ENCODE measurements around the gene KIAA0586. TPM values are rescaled to one million over a fixed set of nuclear protein-coding genes. Genes with fewer than 3 reads are reported as not detected.

Gene KIAA0586
- total RNA-seq, 1 experiment from 2014 or later = 42.3 TPM

GRCh38 chr14:58557242-58557641 lies 129.7 kb downstream of the KIAA0586 start:
- DNase-seq = no peak
- Histone ChIP-seq H2AFZ (ENCODE audit: low read length) (no peak overlapping the region), H3K4me2 (ENCODE audit: low read depth, low read length, poor library complexity, severe bottlenecking) (no peak overlapping the region), H3K36me3 (ENCODE audit: insufficient read depth, low read length) (no peaks in the 10 kb centered on the region), H4K20me1 (ENCODE audit: insufficient read depth, low read depth, low read length) (no peaks in the 10 kb centered on the region), H3K9ac (ENCODE audit: low read length) (no peak overlapping the region), H3K9me3 (ENCODE audit: low read length) (no peaks in the 10 kb centered on the region), H3K79me2 (ENCODE audit: low read length) (no peaks in the 10 kb centered on the region), H3K4me1 (ENCODE audit: low read length) (no peaks in the 10 kb centered on the region), H3K4me3 (ENCODE audit: low read length) (no peak overlapping the region), H3K27me3 (ENCODE audit: low read length) (no peaks in the 10 kb centered on the region), H3K27ac (ENCODE audit: low read length) (no peak overlapping the region), H3K9me2 (replicated peaks; ENCODE audit: insufficient read depth, low read length) (no peaks in the 10 kb centered on the region)

- no peaks in the 10 kb centered on the region for H3K36me3 ChIP-seq (ENCODE audit: insufficient read depth, low read length)
- H3K9me3 ChIP-seq (ENCODE audit: low read length) = no peaks in the 10 kb centered on the region
- no peak overlapping the region for H3K27ac ChIP-seq (ENCODE audit: low read length)
- no peaks in the 10 kb centered on the region for H3K4me1 ChIP-seq (ENCODE audit: low read length)
- H3K9me2 ChIP-seq (replicated peaks; ENCODE audit: insufficient read depth, low read length) = no peaks in the 10 kb centered on the region
- no peak overlapping the region for H2AFZ ChIP-seq (ENCODE audit: low read length)
- no peaks in the 10 kb centered on the region for H3K79me2 ChIP-seq (ENCODE audit: low read length)
- H3K4me3 ChIP-seq (ENCODE audit: low read length) = no peak overlapping the region
- no peak for DNase-seq
- H3K4me2 ChIP-seq (ENCODE audit: low read depth, low read length, poor library complexity, severe bottlenecking) = no peak overlapping the region
- H3K9ac ChIP-seq (ENCODE audit: low read length) = no peak overlapping the region
- H3K27me3 ChIP-seq (ENCODE audit: low read length) = no peaks in the 10 kb centered on the region
- no peaks in the 10 kb centered on the region for H4K20me1 ChIP-seq (ENCODE audit: insufficient read depth, low read depth, low read length)
These were observed 132.7 kb downstream of the KIAA0586 start for GRCh38 chr14:58560208-58560607.

GRCh38 chr14:58562141-58562540 lies 134.6 kb downstream of the KIAA0586 start:
- H3K27ac ChIP-seq (ENCODE audit: low read length) = no peak overlapping the region
- no peaks in the 10 kb centered on the region for H3K27me3 ChIP-seq (ENCODE audit: low read length)
- no peaks in the 10 kb centered on the region for H3K4me1 ChIP-seq (ENCODE audit: low read length)
- no peak overlapping the region for H3K9ac ChIP-seq (ENCODE audit: low read length)
- H3K9me3 ChIP-seq (ENCODE audit: low read length) = no peaks in the 10 kb centered on the region
- no peak overlapping the region for H3K4me2 ChIP-seq (ENCODE audit: low read depth, low read length, poor library complexity, severe bottlenecking)
- H3K9me2 ChIP-seq (replicated peaks; ENCODE audit: insufficient read depth, low read length) = no peaks in the 10 kb centered on the region
- no peaks in the 10 kb centered on the region for H3K79me2 ChIP-seq (ENCODE audit: low read length)
- H3K36me3 ChIP-seq (ENCODE audit: insufficient read depth, low read length) = no peaks in the 10 kb centered on the region
- no peak overlapping the region for H3K4me3 ChIP-seq (ENCODE audit: low read length)
- DNase-seq = no peak
- H2AFZ ChIP-seq (ENCODE audit: low read length) = no peak overlapping the region
- H4K20me1 ChIP-seq (ENCODE audit: insufficient read depth, low read depth, low read length) = no peaks in the 10 kb centered on the region

- Histone ChIP-seq H3K27ac (ENCODE audit: low read length) (no peak overlapping the region), H3K4me1 (ENCODE audit: low read length) (no peaks in the 10 kb centered on the region), H3K4me2 (ENCODE audit: low read depth, low read length, poor library complexity, severe bottlenecking) (no peak overlapping the region), H4K20me1 (ENCODE audit: insufficient read depth, low read depth, low read length) (no peaks in the 10 kb centered on the region), H3K9me3 (ENCODE audit: low read length) (no peaks in the 10 kb centered on the region), H3K79me2 (ENCODE audit: low read length) (no peaks in the 10 kb centered on the region), H3K36me3 (ENCODE audit: insufficient read depth, low read length) (no peaks in the 10 kb centered on the region), H2AFZ (ENCODE audit: low read length) (no peak overlapping the region), H3K4me3 (ENCODE audit: low read length) (no peak overlapping the region), H3K9ac (ENCODE audit: low read length) (no peak overlapping the region), H3K9me2 (replicated peaks; ENCODE audit: insufficient read depth, low read length) (no peaks in the 10 kb centered on the region), H3K27me3 (ENCODE audit: low read length) (no peaks in the 10 kb centered on the region)
- no peak for DNase-seq
These were observed 136.5 kb downstream of the KIAA0586 start for GRCh38 chr14:58563978-58564377.

- no peak for DNase-seq
- Histone ChIP-seq H3K4me3 (ENCODE audit: low read length) (no peak overlapping the region), H3K79me2 (ENCODE audit: low read length) (no peaks in the 10 kb centered on the region), H3K27me3 (ENCODE audit: low read length) (no peaks in the 10 kb centered on the region), H3K4me1 (ENCODE audit: low read length) (no peaks in the 10 kb centered on the region), H3K9ac (ENCODE audit: low read length) (no peak overlapping the region), H3K9me2 (replicated peaks; ENCODE audit: insufficient read depth, low read length) (no peaks in the 10 kb centered on the region), H3K4me2 (ENCODE audit: low read depth, low read length, poor library complexity, severe bottlenecking) (no peak overlapping the region), H3K27ac (ENCODE audit: low read length) (no peak overlapping the region), H3K9me3 (ENCODE audit: low read length) (no peaks in the 10 kb centered on the region), H3K36me3 (ENCODE audit: insufficient read depth, low read length) (no peaks in the 10 kb centered on the region), H2AFZ (ENCODE audit: low read length) (no peak overlapping the region), H4K20me1 (ENCODE audit: insufficient read depth, low read depth, low read length) (no peaks in the 10 kb centered on the region)
These were observed 138.3 kb downstream of the KIAA0586 start for GRCh38 chr14:58565832-58566231.

GRCh38 chr14:58566979-58567378 lies 139.5 kb downstream of the KIAA0586 start:
- no peaks in the 10 kb centered on the region for H3K9me2 ChIP-seq (replicated peaks; ENCODE audit: insufficient read depth, low read length)
- H4K20me1 ChIP-seq (ENCODE audit: insufficient read depth, low read depth, low read length) = no peaks in the 10 kb centered on the region; the same call in 1 of the 2 replicates
- H3K27ac ChIP-seq (ENCODE audit: low read length) = no peak overlapping the region
- H3K9me3 ChIP-seq (ENCODE audit: low read length) = no peaks in the 10 kb centered on the region
- H3K4me1 ChIP-seq (ENCODE audit: low read length) = no peaks in the 10 kb centered on the region
- H3K4me2 ChIP-seq (ENCODE audit: low read depth, low read length, poor library complexity, severe bottlenecking) = no peak overlapping the region
- no peak overlapping the region for H3K9ac ChIP-seq (ENCODE audit: low read length)
- H3K4me3 ChIP-seq (ENCODE audit: low read length) = no peak overlapping the region
- H3K36me3 ChIP-seq (ENCODE audit: insufficient read depth, low read length) = no peaks in the 10 kb centered on the region
- no peak for DNase-seq
- no peak overlapping the region for H2AFZ ChIP-seq (ENCODE audit: low read length)
- no peaks in the 10 kb centered on the region for H3K27me3 ChIP-seq (ENCODE audit: low read length)
- H3K79me2 ChIP-seq (ENCODE audit: low read length) = no peaks in the 10 kb centered on the region

- Histone ChIP-seq H3K9me3 (ENCODE audit: low read length) (no peaks in the 10 kb centered on the region), H3K36me3 (ENCODE audit: insufficient read depth, low read length) (no peaks in the 10 kb centered on the region), H4K20me1 (ENCODE audit: insufficient read depth, low read depth, low read length) (no peaks in the 10 kb centered on the region; the same call in 1 of the 2 replicates), H3K79me2 (ENCODE audit: low read length) (no peaks in the 10 kb centered on the region), H3K9ac (ENCODE audit: low read length) (no peak overlapping the region), H3K27ac (ENCODE audit: low read length) (no peak overlapping the region), H3K27me3 (ENCODE audit: low read length) (no peaks in the 10 kb centered on the region), H2AFZ (ENCODE audit: low read length) (no peak overlapping the region), H3K4me1 (ENCODE audit: low read length) (no peaks in the 10 kb centered on the region), H3K4me2 (ENCODE audit: low read depth, low read length, poor library complexity, severe bottlenecking) (no peak overlapping the region), H3K4me3 (ENCODE audit: low read length) (no peak overlapping the region), H3K9me2 (replicated peaks; ENCODE audit: insufficient read depth, low read length) (no peaks in the 10 kb centered on the region)
- no peak for DNase-seq
These were observed 140.8 kb downstream of the KIAA0586 start for GRCh38 chr14:58568322-58568721.

- Histone ChIP-seq H3K9me3 (ENCODE audit: low read length) (no peaks in the 10 kb centered on the region), H3K79me2 (ENCODE audit: low read length) (no peaks in the 10 kb centered on the region), H3K27me3 (ENCODE audit: low read length) (no peaks in the 10 kb centered on the region), H3K9me2 (replicated peaks; ENCODE audit: insufficient read depth, low read length) (no peaks in the 10 kb centered on the region), H3K9ac (ENCODE audit: low read length) (no peak overlapping the region), H3K4me1 (ENCODE audit: low read length) (no peaks in the 10 kb centered on the region), H3K27ac (ENCODE audit: low read length) (no peak overlapping the region), H2AFZ (ENCODE audit: low read length) (no peak overlapping the region), H4K20me1 (ENCODE audit: insufficient read depth, low read depth, low read length) (no peaks in the 10 kb centered on the region; the same call in 1 of the 2 replicates), H3K4me2 (ENCODE audit: low read depth, low read length, poor library complexity, severe bottlenecking) (no peak overlapping the region), H3K4me3 (ENCODE audit: low read length) (no peak overlapping the region), H3K36me3 (ENCODE audit: insufficient read depth, low read length) (no peaks in the 10 kb centered on the region)
- DNase-seq = no peak
These were observed 143.7 kb downstream of the KIAA0586 start for GRCh38 chr14:58571256-58571655.
